HUES48 (cell line): ENCODE results near the gene KCNIP4.

Source experiments
- H3K27ac ChIP-seq: one replicate; pipeline ENCODE4 v1.7.0; 2013; ENCODE audit warnings: low read depth, low read length, inconsistent platforms
- H3K27me3 ChIP-seq: 2 replicates; pipeline ENCODE4 v1.6.1; 2013; ENCODE audit warnings: mild to moderate bottlenecking, low read length; ENCODE audit not compliant: control insufficient read depth, insufficient read depth
- H3K36me3 ChIP-seq: 2 replicates; pipeline ENCODE4 v1.6.1; 2013; ENCODE audit warnings: low read length; ENCODE audit not compliant: control insufficient read depth, insufficient read depth
- H3K4me1 ChIP-seq: 2 replicates; pipeline ENCODE4 v1.6.1; 2013; ENCODE audit warnings: mild to moderate bottlenecking, low read length; ENCODE audit not compliant: control insufficient read depth, insufficient read depth
- H3K4me3 ChIP-seq: 2 replicates; pipeline ENCODE4 v1.5.1; 2013; ENCODE audit warnings: mild to moderate bottlenecking, low read depth, low read length
- H3K9ac ChIP-seq: 2 replicates; pipeline ENCODE4 v1.6.1; 2013; ENCODE audit warnings: mild to moderate bottlenecking, low read depth, low read length, moderate library complexity
- H3K9me3 ChIP-seq: 2 replicates; pipeline ENCODE4 v1.6.1; 2013; ENCODE audit warnings: low read length; ENCODE audit not compliant: control insufficient read depth, insufficient read depth

KCNIP4 gene

DNA sequence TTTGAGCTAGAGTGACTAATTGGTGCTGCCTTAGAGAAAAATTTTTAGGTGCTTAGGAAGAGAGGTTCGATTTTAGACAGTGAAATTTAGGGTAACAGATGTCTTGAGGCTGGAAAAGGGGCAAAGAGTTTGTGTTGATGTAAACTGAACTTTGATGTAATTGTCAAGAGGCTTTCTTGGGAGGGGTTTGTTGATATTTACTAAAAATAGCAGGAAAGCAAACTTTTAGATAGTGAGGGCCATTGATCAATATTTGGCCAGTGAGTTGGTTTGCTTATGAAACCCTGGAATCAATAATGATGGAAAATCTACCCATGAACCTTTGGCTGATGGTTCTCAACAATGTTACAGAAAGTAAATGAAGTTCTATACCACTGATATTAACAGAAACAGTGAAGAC is 537.5 kb downstream of the KCNIP4 start:
- Histone ChIP-seq H3K4me3 (no peak overlapping the region), H3K27me3 (no peaks in the 10 kb centered on the region), H3K4me1 (no peaks in the 10 kb centered on the region), H3K9ac (no peak overlapping the region), H3K9me3 (no peaks in the 10 kb centered on the region), H3K36me3 (no peaks in the 10 kb centered on the region), H3K27ac (no peak overlapping the region)

DNA sequence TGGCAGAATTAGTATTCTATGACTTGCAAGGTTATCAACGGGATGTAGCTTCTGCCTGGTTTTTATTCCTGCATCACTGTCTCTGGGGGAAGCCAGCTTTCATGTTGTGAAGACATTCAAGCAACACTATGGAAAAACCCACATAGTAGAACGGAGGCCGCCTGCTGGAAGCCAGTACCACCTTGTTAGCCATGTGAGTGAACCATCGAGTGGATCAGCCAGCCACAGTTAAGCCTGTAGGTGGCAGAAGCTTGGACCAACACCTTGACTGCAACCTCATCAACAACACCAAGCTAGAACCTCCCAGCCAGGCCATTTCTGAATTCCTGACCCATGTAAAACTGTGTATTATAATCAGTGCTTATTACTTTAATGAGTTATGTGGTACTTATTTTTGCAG is 538.2 kb downstream of the KCNIP4 start:
- H3K36me3 ChIP-seq: no peaks in the 10 kb centered on the region
- H3K4me1 ChIP-seq: no peaks in the 10 kb centered on the region
- H3K4me3 ChIP-seq: no peak overlapping the region
- H3K9me3 ChIP-seq: no peaks in the 10 kb centered on the region
- H3K27me3 ChIP-seq: no peaks in the 10 kb centered on the region
- H3K9ac ChIP-seq: no peak overlapping the region
- H3K27ac ChIP-seq: no peak overlapping the region

DNA sequence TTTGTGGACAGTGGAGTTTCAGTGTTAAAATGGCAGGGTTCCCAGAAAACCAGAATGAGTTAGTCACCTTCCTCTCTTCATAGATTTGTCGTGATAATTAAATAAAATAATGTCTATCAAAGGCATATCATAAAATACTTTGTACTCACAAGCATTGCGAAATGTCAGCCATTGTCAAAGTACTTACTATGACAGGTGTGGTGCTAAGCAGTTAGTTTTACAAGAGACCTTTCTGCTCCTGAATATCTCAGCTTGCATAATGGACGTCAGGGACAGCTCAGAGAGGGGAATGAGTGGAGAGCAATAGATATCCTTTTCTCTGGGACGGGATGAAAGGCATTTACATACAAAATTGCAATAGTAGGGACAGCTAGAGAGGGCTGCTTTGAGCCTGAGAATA is 560.9 kb downstream of the KCNIP4 start:
- no peaks in the 10 kb centered on the region for H3K4me1 ChIP-seq
- H3K36me3 ChIP-seq: no peaks in the 10 kb centered on the region
- no peak overlapping the region for H3K4me3 ChIP-seq
- no peaks in the 10 kb centered on the region for H3K9me3 ChIP-seq
- no peak overlapping the region for H3K27ac ChIP-seq
- H3K9ac ChIP-seq: no peak overlapping the region
- H3K27me3 ChIP-seq: no peaks in the 10 kb centered on the region

DNA sequence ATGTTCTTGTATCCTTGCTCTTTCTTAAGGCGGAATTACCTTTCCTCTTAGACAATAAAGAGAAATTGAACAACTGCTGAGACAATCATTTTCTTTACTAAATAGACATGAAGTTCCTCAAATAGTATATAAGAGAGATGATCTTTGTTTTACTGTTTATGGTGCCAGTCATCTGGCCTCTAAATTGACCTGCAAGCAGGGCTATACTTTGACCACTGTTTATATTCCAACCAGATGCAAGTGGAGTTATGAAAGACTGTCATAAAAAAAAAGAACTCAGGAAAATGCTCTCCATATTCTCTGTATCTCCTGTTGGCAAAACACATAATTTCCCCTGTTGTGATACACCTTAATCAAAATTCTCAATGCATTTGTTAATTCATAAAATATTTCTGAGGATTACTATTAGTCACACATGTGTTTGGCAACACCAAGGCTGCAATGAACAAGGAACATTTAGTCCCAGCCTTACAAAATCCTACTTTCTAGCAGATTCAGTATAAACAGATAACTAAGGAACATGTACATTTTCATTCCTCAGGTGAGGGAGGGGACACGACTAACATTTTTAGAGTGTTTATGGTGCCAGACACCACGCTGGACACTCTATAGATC is 562.3 kb downstream of the KCNIP4 start:
- H3K27ac ChIP-seq: no peak overlapping the region
- no peaks in the 10 kb centered on the region for H3K9me3 ChIP-seq
- H3K36me3 ChIP-seq: no peaks in the 10 kb centered on the region
- no peak overlapping the region for H3K9ac ChIP-seq
- H3K4me3 ChIP-seq: no peak overlapping the region
- H3K4me1 ChIP-seq: no peaks in the 10 kb centered on the region
- H3K27me3 ChIP-seq: no peaks in the 10 kb centered on the region

DNA sequence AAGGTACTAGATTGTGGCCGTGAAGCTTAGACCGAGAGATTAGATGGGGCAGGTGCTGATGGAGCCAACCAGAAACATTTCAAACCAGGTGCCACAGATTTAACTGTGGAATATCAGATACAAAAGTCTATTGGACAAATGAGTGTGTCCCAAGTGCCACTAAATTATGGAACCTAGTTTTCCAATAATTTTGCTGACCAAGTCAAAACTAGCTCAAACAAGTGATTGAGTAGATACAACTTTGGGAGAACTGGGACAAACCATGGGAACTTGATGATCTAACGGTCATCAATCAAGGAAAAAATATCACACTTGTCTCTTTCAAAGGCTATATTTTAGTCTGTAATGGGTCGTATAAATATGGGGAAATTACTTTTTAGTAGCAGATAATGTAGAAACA is 562.9 kb downstream of the KCNIP4 start:
- Histone ChIP-seq H3K27me3 (no peaks in the 10 kb centered on the region), H3K9ac (no peak overlapping the region), H3K36me3 (no peaks in the 10 kb centered on the region), H3K27ac (no peak overlapping the region), H3K4me3 (no peak overlapping the region), H3K4me1 (no peaks in the 10 kb centered on the region), H3K9me3 (no peaks in the 10 kb centered on the region)

DNA sequence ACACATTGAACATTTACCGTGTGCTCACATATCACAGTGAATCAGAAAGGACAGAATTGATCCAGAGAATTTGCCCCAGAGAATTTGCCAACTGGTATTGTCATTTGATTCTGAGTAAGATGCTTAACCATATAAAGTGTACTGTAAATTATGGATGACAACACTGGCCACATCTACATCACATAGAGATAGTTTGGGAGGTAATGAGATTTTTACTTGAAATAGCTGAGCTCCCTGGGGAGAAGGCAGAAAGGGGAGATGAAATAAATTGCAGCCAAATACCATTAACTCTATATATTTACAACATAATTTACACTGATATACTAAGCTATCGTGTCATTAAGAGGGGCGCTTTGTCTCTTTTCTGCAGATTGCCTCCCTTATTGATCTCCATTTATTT is 564.0 kb downstream of the KCNIP4 start:
- Histone ChIP-seq H3K4me3 (no peak overlapping the region), H3K4me1 (no peaks in the 10 kb centered on the region), H3K27me3 (no peaks in the 10 kb centered on the region), H3K9ac (no peak overlapping the region), H3K9me3 (no peaks in the 10 kb centered on the region), H3K27ac (no peak overlapping the region), H3K36me3 (no peaks in the 10 kb centered on the region)

DNA sequence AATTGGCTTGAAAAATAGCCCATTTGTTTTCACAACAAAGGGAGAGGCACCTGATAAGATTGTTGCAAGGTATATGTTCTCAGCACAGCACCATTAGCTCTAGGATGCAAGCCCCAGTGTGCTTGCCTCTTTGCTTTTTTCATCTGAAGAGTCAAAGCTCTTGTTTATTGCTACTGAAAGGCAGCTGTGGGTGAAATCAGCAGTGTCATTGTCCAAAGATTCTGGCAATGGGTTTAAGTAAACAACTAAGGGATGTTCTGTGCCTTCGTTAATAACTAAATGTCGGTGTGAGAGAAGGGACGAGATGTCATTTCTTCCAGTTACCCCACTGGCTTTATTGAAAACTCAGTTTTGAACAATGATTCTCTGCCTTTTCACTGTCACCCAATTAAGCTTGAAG is 567.7 kb downstream of the KCNIP4 start:
- Histone ChIP-seq H3K9ac (no peak overlapping the region), H3K36me3 (no peaks in the 10 kb centered on the region), H3K4me1 (no peaks in the 10 kb centered on the region), H3K27ac (no peak overlapping the region), H3K9me3 (no peaks in the 10 kb centered on the region), H3K27me3 (no peaks in the 10 kb centered on the region), H3K4me3 (no peak overlapping the region)

DNA sequence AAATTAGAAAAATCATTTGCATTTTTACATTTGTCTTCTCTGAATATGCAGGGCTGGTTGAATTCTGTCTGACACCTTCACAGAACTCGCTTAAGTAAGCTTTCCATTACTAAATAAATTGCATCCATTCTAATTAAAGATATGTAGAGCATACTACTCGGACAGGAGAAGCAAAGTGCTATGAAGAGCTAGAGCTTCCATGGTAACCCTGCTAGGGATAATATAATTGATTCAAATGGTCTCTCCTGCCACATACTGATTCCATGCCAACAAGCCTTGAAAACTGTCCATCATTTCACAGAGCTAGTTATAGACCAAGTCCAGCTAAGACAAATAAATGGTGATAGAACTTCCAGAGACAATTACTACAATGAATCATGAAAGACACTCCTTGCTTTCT is 571.5 kb downstream of the KCNIP4 start:
- H3K4me3 ChIP-seq: no peak overlapping the region
- H3K9me3 ChIP-seq: no peaks in the 10 kb centered on the region
- H3K36me3 ChIP-seq: no peaks in the 10 kb centered on the region
- H3K27ac ChIP-seq: no peak overlapping the region
- H3K9ac ChIP-seq: no peak overlapping the region
- no peaks in the 10 kb centered on the region for H3K4me1 ChIP-seq
- no peaks in the 10 kb centered on the region for H3K27me3 ChIP-seq

DNA sequence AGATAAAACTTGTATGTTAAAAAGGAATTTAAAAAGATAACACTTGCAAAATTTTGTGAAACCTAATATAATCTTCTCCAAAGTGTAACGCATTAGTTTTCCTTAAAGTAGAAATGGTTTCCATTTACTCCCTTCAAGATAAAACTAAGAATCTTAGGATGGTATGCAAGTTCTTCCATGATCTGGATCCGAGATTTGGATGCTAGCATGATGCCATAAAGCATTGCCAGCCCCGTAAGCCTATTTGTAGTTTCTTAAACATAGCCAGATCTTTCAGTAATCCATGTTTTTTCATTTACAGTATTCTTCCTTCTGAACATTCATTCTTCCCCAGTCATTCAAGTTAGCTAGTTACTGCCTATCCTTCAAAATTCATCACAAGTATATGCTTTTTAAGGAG is 572.4 kb downstream of the KCNIP4 start:
- Histone ChIP-seq H3K4me3 (no peak overlapping the region), H3K9ac (no peak overlapping the region), H3K36me3 (no peaks in the 10 kb centered on the region), H3K27ac (no peak overlapping the region), H3K9me3 (no peaks in the 10 kb centered on the region), H3K4me1 (no peaks in the 10 kb centered on the region), H3K27me3 (no peaks in the 10 kb centered on the region)

DNA sequence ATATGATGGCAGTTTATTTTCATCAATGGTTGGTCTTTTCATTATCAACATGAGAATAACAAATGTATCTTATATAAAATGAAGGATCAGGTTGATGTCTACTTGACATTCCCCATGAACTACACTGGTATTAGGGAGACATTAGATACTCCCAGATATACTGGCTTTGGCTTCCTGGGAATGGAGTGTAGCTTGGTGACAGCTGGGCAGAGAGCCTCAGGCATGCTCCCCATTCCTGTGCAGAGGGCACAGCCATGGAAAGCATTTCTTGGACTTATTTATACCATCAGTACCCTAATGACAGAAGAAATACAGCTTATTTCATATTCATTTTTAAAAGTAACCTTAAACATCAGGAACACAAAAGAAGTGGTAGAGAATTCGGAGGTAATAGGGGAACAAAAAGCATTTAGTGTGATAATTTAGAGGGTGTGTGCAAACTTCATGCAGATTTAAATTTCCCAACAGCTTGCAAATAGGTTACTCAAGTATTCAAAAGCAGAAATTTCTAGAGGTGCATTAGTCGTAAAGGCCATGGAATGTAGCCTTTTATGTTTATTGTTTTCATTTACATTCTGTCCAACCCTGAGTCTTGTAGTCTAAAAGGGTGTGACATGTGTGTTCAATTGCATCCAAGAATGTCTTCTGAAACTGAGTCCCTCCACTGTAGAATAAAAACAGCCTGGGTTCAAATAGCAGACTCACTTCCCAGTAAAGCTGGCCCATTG is 573.8 kb downstream of the KCNIP4 start:
- Histone ChIP-seq H3K36me3 (no peaks in the 10 kb centered on the region), H3K9me3 (no peaks in the 10 kb centered on the region), H3K4me3 (no peak overlapping the region), H3K9ac (no peak overlapping the region), H3K4me1 (no peaks in the 10 kb centered on the region), H3K27ac (no peak overlapping the region), H3K27me3 (no peaks in the 10 kb centered on the region)

DNA sequence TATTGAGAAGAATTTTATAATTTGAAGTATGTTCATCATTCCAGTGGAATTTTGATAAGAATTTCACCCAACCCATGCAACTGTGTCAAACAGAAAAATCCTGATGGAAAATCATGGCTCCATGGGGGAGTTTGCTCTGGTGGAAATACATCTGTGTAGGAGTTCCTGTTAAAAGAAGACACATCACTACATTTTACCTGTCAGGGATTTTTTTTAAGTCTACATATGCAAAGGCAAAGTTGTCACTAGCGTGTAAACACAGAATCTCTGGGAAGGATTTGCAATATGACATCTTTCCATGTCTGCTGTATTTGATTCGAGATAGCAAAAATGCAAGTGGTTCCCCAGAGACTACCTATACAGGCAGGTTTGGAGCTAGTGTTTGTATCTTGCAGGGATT is 581.0 kb downstream of the KCNIP4 start:
- H3K9me3 ChIP-seq: no peaks in the 10 kb centered on the region
- H3K4me1 ChIP-seq: peaks cover 15% of the 10 kb centered on the region
- H3K27me3 ChIP-seq: no peaks in the 10 kb centered on the region
- H3K4me3 ChIP-seq: no peak overlapping the region
- H3K27ac ChIP-seq: no peak overlapping the region
- no peaks in the 10 kb centered on the region for H3K36me3 ChIP-seq
- no peak overlapping the region for H3K9ac ChIP-seq
